Measurements from ENCODE around the gene UGDH. TPM values are rescaled to one million over a fixed set of nuclear protein-coding genes. Genes with fewer than 3 reads are reported as not detected.

Gene UGDH
- total and polyA plus RNA-seq, 2 of the 8 experiments (the other 6 are each of a cell fraction or from before 2014, with no cell fraction given) = 32.0 to 128 TPM

DNA sequence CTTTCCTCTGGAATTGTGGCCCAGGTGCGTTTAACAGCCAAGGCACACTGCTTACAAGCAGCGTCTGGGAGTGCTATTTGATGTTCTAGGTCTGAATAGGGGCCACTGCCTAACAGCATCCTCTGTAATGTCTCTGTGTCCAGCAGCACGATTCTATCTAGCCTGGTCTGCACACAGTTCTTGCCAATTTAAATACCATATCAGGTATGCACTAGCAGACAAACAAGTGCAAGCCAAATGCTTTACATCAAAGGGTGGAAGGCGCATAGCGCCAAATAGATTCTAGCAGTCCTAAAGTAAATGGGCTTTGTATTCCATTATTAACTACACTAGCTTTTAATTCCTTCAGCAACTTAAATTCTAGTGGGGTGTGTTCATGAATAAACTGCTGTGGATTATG is 15.8 kb upstream of the UGDH start (continued):
- TF ChIP-seq JUN (IDR thresholded peaks at IDR 0.05; ENCODE audit: low read depth, low read length) = no peak
- TF ChIP-seq HDAC6 (IDR thresholded peaks at IDR 0.05; ENCODE audit: low read depth, low read length) = no peak
- no peak for TF ChIP-seq E2F6 (IDR thresholded peaks at IDR 0.05)
- no peak for TF ChIP-seq POU5F1 (IDR thresholded peaks at IDR 0.05; ENCODE audit: low read depth, low read length)

Measured in H1 (cell line).